Kidney epithelial cell (primary cell): ENCODE data around the gene PSME1. TPM values are rescaled to one million over a fixed set of nuclear protein-coding genes. Genes with fewer than 3 reads are reported as not detected.

Experiments used
- DNase-seq: peaks from one replicate; pipeline ENCODE4 v3.0.0-alpha.2; 2010; ENCODE audit warnings: low read depth
- H3K27me3 ChIP-seq: 2 replicates; pipeline ENCODE4 v1.6.0; 2011; ENCODE audit warnings: low read length; ENCODE audit not compliant: control insufficient read depth, insufficient read depth
- H3K36me3 ChIP-seq: 2 replicates; pipeline ENCODE4 v1.5.1; 2011; ENCODE audit warnings: low read length; ENCODE audit not compliant: control insufficient read depth, insufficient read depth
- H3K4me3 ChIP-seq: 2 replicates; pipeline ENCODE4 v1.5.1; 2011; ENCODE audit warnings: low read depth, mild to moderate bottlenecking, control low read depth, low read length
- CTCF ChIP-seq: IDR thresholded peaks from 2 replicates; pipeline ENCODE4 v1.5.1; 2011; ENCODE audit warnings: mild to moderate bottlenecking, moderate library complexity, low read length, control low read depth, inconsistent platforms; ENCODE audit not compliant: insufficient read depth, poor library complexity, severe bottlenecking
- total RNA-seq: library from RNA; depleted of rRNA; stranded (reverse); fragments of >200 nt; gene quantifications from 2 replicates; pipeline ENCODE4 v1.2.3, GENCODE V29; 2015

PSME1 gene
- total RNA-seq, 1 donor from 2014 or later, result 234 TPM

- DNase-seq, result no peak
These were observed 7.5 kb downstream of the PSME1 start for GRCh38 chr14:24143511-24143910.

GRCh38 chr14:24144451-24144850 lies 8.5 kb downstream of the PSME1 start:
- Histone ChIP-seq H3K27me3 (no peaks in the 10 kb centered on the region), H3K36me3 (no peaks in the 10 kb centered on the region), H3K4me3 (no peak overlapping the region)
- TF ChIP-seq CTCF, result no peak
- no peak for DNase-seq

More at GRCh38 chr14:24143511-24143910, 7.5 kb downstream of the PSME1 start:
- Histone ChIP-seq H3K27me3 (no peaks in the 10 kb centered on the region), H3K36me3 (peaks cover 2% of the 10 kb centered on the region), H3K4me3 (no peak overlapping the region)
- TF ChIP-seq CTCF, result no peak

- no peak overlapping the region for H3K4me3 ChIP-seq
- no peak for TF ChIP-seq CTCF
- H3K36me3 ChIP-seq, result peaks cover 2% of the 10 kb centered on the region
- H3K27me3 ChIP-seq, result no peaks in the 10 kb centered on the region
- no peak for DNase-seq
These were observed 9.2 kb downstream of the PSME1 start for GRCh38 chr14:24145219-24145618.

GRCh38 chr14:24145690-24146452 lies 9.9 kb downstream of the PSME1 start:
- Histone ChIP-seq H3K4me3 (peak overlapping the region; percentile 89), H3K36me3 (peaks cover 4% of the 10 kb centered on the region), H3K27me3 (no peaks in the 10 kb centered on the region)
- no peak for DNase-seq
- no peak for TF ChIP-seq CTCF

- Histone ChIP-seq H3K27me3 (no peaks in the 10 kb centered on the region), H3K4me3 (peak within 1 kb of the TSS; percentile 89), H3K36me3 (peaks cover 7% of the 10 kb centered on the region)
- no peak for TF ChIP-seq CTCF
- DNase-seq, result peak; percentile 92
These were observed 10.5 kb downstream of the PSME1 start, which contains the start of gene PSME2 for GRCh38 chr14:24146453-24146977. TSS of gene PSME2 (minus strand) at chr14:24146610. CDS start at chr14:24146581, 29 bp downstream.
